ENCODE measurements around the gene ELP1.
"Not testable (repeated sequence)": the region's sequence is repeated elsewhere in the genome, so short reads cannot be mapped to it uniquely, and the experiment has no call there.

The ELP1 gene

DNA sequence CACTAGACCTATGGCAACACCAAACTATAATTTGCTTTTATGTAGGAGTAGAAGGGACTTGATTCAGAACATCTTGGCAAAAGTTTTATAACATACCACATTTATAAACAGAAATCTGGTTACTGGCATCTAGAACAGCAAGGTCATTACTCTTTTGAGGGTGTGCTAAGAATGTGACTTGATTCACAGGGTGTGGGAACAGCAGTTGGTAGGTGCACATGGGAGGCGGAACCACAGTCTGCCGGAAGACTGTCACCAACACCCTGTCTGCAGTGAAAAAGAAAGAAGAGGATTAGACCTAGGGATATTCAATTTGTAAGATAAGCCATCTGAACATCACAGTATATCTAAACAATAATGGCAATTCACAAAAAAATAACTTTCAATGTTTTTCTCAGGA, 23.0 kb downstream of the ELP1 start:
- TF ChIP-seq, protein P1, sequence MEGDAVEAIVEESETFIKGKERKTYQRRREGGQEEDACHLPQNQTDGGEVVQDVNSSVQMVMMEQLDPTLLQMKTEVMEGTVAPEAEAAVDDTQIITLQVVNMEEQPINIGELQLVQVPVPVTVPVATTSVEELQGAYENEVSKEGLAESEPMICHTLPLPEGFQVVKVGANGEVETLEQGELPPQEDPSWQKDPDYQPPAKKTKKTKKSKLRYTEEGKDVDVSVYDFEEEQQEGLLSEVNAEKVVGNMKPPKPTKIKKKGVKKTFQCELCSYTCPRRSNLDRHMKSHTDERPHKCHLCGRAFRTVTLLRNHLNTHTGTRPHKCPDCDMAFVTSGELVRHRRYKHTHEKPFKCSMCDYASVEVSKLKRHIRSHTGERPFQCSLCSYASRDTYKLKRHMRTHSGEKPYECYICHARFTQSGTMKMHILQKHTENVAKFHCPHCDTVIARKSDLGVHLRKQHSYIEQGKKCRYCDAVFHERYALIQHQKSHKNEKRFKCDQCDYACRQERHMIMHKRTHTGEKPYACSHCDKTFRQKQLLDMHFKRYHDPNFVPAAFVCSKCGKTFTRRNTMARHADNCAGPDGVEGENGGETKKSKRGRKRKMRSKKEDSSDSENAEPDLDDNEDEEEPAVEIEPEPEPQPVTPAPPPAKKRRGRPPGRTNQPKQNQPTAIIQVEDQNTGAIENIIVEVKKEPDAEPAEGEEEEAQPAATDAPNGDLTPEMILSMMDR (IDR thresholded peaks at IDR 0.05; ENCODE audit: insufficient read depth, low read length, poor library complexity, severe bottlenecking) = no peak

DNA sequence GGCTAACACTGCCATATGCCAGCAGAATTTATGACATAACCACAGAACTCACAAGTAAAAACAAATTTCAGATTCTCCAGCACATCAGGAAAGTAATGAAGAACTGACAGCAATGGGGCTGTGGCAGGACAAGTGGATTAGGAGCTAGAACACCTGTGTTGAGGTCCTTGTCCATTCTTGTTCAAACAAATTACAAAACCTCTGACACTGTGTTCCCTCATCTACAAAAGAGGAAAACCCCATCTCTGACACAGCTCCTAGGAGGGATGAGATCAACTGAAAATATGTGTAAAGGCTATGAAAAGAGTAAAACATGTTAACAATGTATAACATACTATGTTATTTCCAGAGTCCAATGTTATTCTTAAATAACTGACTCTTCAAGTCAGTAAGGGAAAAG, 23.5 kb downstream of the ELP1 start:
- DNase-seq (ENCODE audit: extremely low read depth, insufficient read length) = no peak
- Histone ChIP-seq H3K4me3 (replicated peaks; ENCODE audit: low read depth, low read length) (no peak overlapping the region), H3K27me3 (replicated peaks; ENCODE audit: control insufficient read depth, insufficient read depth, low read length) (no peaks in the 10 kb centered on the region), H3K36me3 (ENCODE audit: control insufficient read depth, insufficient read depth, low read length) (peaks cover 11% of the 10 kb centered on the region)
- TF ChIP-seq, protein P1 (IDR thresholded peaks at IDR 0.05; ENCODE audit: insufficient read depth, low read length, poor library complexity, severe bottlenecking) = no peak

More for the DNA sequence above, 23.0 kb downstream of the ELP1 start:
- Histone ChIP-seq H3K36me3 (ENCODE audit: control insufficient read depth, insufficient read depth, low read length) (peaks cover 10% of the 10 kb centered on the region), H3K27me3 (replicated peaks; ENCODE audit: control insufficient read depth, insufficient read depth, low read length) (no peaks in the 10 kb centered on the region), H3K4me3 (replicated peaks; ENCODE audit: low read depth, low read length) (no peak overlapping the region)
- DNase-seq (ENCODE audit: extremely low read depth, insufficient read length) = no peak

DNA sequence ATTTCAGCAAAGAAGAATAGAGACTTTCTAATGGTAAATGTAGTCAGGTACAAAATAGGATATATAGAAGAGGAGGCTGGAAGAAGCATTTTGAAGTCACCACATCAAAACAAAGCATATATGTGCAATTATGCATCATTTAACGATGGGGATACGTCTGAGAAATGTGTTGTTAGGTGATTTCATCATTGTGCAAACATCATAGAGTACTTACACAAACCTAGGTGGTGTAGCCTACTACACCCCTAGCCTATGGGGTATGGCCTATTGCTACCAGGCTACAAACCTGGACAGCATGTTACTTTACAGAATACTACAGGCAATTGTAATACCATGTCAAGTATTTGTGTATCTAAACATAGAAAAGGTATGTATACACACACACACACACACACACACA, 28.4 kb downstream of the ELP1 start:
- TF ChIP-seq, protein P1 (IDR thresholded peaks at IDR 0.05; ENCODE audit: insufficient read depth, low read length, poor library complexity, severe bottlenecking) = no peak
- H3K4me3 ChIP-seq (replicated peaks; ENCODE audit: low read depth, low read length) = no peak overlapping the region
- no peaks in the 10 kb centered on the region for H3K27me3 ChIP-seq (replicated peaks; ENCODE audit: control insufficient read depth, insufficient read depth, low read length)
- H3K36me3 ChIP-seq (ENCODE audit: control insufficient read depth, insufficient read depth, low read length) = peaks cover 6% of the 10 kb centered on the region
- no peak for DNase-seq (ENCODE audit: extremely low read depth, insufficient read length)

DNA sequence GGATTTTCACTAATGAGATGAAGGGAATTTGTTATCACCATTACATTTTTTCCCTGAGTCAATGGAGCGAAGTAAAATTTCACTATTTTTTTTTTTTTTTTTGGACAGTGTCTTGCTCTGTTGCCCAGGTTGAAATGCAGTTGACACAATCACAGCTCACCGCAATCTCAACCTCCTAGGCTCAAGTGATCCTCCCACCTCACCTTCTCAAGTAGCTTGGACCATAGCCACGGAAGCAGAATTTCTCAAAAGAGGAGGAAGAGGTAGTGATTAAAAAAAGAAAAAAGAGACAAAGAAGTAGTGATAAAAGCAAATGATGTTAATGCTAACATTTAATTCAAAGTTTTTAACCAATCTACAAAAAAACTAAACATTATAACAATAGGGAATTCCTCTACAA, 29.8 kb downstream of the ELP1 start:
- H3K4me3 ChIP-seq (replicated peaks; ENCODE audit: low read depth, low read length) = no peak overlapping the region
- peaks cover 4% of the 10 kb centered on the region for H3K36me3 ChIP-seq (ENCODE audit: control insufficient read depth, insufficient read depth, low read length)
- no peaks in the 10 kb centered on the region for H3K27me3 ChIP-seq (replicated peaks; ENCODE audit: control insufficient read depth, insufficient read depth, low read length)
- TF ChIP-seq, protein P1 (IDR thresholded peaks at IDR 0.05; ENCODE audit: insufficient read depth, low read length, poor library complexity, severe bottlenecking) = no peak
- no peak for DNase-seq (ENCODE audit: extremely low read depth, insufficient read length)

DNA sequence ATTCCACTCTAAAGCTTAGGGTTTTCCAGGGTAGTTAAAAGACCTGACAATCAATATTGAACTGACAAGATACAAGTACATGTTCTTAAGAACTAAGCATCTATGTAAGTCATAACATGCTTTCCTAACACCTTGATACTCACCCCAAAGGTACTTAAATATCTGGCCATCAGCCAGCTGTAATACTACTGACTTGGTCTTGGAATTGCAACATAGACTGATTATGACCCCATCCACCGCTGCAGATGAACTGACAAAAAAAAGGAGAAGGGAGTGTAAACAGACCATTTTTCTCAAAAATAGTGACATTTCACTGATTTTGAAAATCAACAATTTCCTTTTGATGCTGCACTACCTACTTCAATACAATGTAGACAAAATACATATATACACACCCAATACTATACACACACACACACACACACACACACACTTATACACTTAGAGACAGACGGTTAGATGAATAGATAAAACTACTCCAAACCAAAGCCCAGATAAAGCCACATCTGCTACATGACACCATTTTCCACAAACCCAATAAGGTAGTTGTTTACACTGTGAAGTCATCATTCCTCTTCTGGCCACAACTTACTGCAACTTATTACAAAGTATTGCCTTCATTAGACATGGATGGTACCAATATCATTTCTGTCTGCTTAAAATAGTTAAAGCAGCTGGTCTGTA, 30.4 kb downstream of the ELP1 start:
- Histone ChIP-seq H3K4me3 (replicated peaks; ENCODE audit: low read depth, low read length) (no peak overlapping the region), H3K27me3 (replicated peaks; ENCODE audit: control insufficient read depth, insufficient read depth, low read length) (no peaks in the 10 kb centered on the region), H3K36me3 (ENCODE audit: control insufficient read depth, insufficient read depth, low read length) (peaks cover 4% of the 10 kb centered on the region)
- TF ChIP-seq, protein P1 (IDR thresholded peaks at IDR 0.05; ENCODE audit: insufficient read depth, low read length, poor library complexity, severe bottlenecking) = no peak
- DNase-seq (ENCODE audit: extremely low read depth, insufficient read length) = no peak

DNA sequence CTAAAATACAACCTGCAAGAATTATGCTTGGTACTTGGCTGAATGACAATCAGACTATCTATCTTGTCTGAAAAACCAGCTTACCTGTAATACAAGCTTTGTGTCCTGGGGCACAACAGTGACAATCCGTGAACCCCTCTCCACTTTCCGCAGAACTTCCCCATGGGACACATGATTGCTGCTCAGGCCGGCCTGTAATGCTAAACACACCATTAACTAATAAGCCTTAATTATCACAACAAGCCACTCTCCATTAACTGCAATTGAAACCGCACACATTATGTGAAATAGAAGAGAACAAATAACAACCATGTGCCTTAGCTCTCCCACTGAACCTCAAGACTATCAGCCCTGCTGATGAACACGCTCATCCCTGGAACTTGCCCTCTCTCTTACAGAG, 33.7 kb downstream of the ELP1 start:
- DNase-seq (ENCODE audit: extremely low read depth, insufficient read length) = no peak
- peaks cover 4% of the 10 kb centered on the region for H3K36me3 ChIP-seq (ENCODE audit: control insufficient read depth, insufficient read depth, low read length)

DNA sequence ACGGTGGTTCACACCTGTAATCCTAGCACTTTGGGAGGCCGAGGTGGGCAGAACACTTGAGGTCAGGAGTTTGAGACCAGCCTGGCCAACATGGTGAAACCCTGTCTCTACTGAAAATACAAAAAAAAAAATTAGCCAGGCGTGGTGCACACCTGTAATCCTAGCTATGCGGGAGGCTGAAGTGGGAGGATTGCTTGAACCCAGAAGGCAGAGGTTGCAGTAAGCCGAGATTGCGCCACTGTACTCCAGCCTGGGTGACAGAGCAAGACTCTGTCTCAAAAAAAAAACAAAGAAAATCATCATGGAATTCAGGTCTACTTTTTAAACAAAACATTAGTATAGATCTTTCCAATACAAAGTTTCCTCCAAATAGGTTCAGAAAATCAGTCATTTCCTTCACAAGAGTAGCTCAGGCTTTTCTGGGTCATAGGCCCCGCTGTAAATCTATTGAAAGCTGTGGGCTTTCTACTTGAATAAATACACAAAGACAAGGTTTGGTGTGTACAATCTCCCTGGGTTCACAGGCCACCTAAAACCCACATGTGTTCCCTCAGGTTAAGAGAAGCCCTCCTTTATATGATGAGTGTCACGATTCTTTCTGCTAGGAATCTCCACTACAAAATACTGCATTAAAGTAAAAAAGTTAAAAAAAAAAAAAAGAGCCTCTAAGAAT, 34.8 kb downstream of the ELP1 start:
- not testable (repeated sequence) for H3K36me3 ChIP-seq (ENCODE audit: control insufficient read depth, insufficient read depth, low read length); H3K27me3 ChIP-seq (replicated peaks; ENCODE audit: control insufficient read depth, insufficient read depth, low read length); H3K4me3 ChIP-seq (replicated peaks; ENCODE audit: low read depth, low read length); DNase-seq (ENCODE audit: extremely low read depth, insufficient read length)

More for the DNA sequence above, 33.7 kb downstream of the ELP1 start:
- TF ChIP-seq, protein P1 (IDR thresholded peaks at IDR 0.05; ENCODE audit: insufficient read depth, low read length, poor library complexity, severe bottlenecking) = no peak
- no peaks in the 10 kb centered on the region for H3K27me3 ChIP-seq (replicated peaks; ENCODE audit: control insufficient read depth, insufficient read depth, low read length)
- H3K4me3 ChIP-seq (replicated peaks; ENCODE audit: low read depth, low read length) = no peak overlapping the region
